ENCODE data around the gene RAB25. TPM values are rescaled to one million over a fixed set of nuclear protein-coding genes. Genes with fewer than 3 reads are reported as not detected.
A peak's percentile ranks its signal among the peaks of the same experiment; 100 is the strongest.

Gene RAB25
- total and polyA plus RNA-seq, 2 of the 13 experiments (the other 11 are each of a cell fraction or from before 2014, with no cell fraction given) = 0.20 to 0.22 TPM

DNA sequence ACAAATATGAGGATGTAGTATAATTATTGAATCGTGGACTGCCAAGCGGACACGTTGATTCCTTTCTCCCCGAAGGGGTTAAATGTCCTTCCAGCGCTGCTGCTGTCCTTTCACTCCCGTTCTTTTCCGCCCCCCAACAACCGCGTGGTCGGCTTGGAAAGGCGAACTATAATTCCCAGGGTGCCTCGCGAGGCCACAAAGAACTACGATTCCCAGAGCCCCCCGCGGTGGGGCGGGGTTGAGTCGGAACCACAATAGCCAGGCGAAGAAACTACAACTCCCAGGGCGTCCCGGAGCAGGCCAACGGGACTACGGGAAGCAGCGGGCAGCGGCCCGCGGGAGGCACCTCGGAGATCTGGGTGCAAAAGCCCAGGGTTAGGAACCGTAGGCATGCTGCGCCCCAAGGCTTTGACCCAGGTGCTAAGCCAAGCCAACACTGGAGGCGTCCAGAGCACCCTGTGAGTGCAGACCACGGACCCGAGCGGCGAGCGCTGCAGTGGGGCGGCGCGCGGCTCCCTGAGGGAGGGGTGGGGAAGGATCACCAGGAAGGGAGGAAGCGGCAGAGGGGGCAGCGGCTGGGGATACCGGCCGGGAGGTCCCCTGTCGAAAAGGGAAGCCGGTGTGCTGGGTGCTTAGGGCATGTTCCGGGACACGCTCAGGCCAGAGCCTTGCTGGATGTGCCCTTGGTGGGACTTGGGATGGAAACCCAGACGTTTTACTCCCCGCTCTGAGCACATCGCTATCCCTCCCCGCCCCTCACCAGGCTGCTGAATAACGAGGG is 6.3 kb upstream of the RAB25 start, which contains the start of gene LAMTOR2 (continued):
- TF ChIP-seq ETV5 (CRISPR knock-in tag; IDR thresholded peaks at IDR 0.05; ENCODE audit: borderline replicate concordance) = peak; percentile 59
- no peak for TF ChIP-seq ZHX1 (CRISPR knock-in tag; IDR thresholded peaks at IDR 0.05; ENCODE audit: low read depth)
- TF ChIP-seq TARDBP (CRISPR knock-in tag; IDR thresholded peaks at IDR 0.05) = peak; percentile 75
- peak in 1 of 2 experiments; percentile 68; a peak in 2 of 4 replicates for TF ChIP-seq KLF16 (CRISPR knock-in tag; IDR thresholded peaks at IDR 0.05)
- no peak for TF ChIP-seq RFXANK (CRISPR knock-in tag; IDR thresholded peaks at IDR 0.05)
- TF ChIP-seq, protein P1, sequence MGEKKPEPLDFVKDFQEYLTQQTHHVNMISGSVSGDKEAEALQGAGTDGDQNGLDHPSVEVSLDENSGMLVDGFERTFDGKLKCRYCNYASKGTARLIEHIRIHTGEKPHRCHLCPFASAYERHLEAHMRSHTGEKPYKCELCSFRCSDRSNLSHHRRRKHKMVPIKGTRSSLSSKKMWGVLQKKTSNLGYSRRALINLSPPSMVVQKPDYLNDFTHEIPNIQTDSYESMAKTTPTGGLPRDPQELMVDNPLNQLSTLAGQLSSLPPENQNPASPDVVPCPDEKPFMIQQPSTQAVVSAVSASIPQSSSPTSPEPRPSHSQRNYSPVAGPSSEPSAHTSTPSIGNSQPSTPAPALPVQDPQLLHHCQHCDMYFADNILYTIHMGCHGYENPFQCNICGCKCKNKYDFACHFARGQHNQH (CRISPR knock-in tag; IDR thresholded peaks at IDR 0.05) = peak; percentile 77; the same call in 1 of the 2 replicates
- TF ChIP-seq MXI1 (IDR thresholded peaks at IDR 0.05; ENCODE audit: borderline replicate concordance, low read depth, low read length) = peak; percentile 96; the same call in 2 of the 3 replicates
- no peak for TF ChIP-seq AGO1 (IDR thresholded peaks at IDR 0.05; ENCODE audit: low read depth, low read length, poor library complexity, severe bottlenecking)
- no peak for TF ChIP-seq ZNF891 (CRISPR knock-in tag; IDR thresholded peaks at IDR 0.05)
- no peak for TF ChIP-seq GPN1 (CRISPR knock-in tag; IDR thresholded peaks at IDR 0.05; ENCODE audit: borderline replicate concordance)
- no peak for TF ChIP-seq NFE2 (CRISPR knock-in tag; IDR thresholded peaks at IDR 0.05)
- no peak for TF ChIP-seq MBD4 (IDR thresholded peaks at IDR 0.05; ENCODE audit: borderline replicate concordance, low read length)
- TF ChIP-seq, protein P2, sequence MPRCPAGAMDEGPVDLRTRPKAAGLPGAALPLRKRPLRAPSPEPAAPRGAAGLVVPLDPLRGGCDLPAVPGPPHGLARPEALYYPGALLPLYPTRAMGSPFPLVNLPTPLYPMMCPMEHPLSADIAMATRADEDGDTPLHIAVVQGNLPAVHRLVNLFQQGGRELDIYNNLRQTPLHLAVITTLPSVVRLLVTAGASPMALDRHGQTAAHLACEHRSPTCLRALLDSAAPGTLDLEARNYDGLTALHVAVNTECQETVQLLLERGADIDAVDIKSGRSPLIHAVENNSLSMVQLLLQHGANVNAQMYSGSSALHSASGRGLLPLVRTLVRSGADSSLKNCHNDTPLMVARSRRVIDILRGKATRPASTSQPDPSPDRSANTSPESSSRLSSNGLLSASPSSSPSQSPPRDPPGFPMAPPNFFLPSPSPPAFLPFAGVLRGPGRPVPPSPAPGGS (CRISPR knock-in tag; IDR thresholded peaks at IDR 0.05) = peak; percentile 64; the same call in 1 of the 2 replicates
- peak; percentile 40; the same call in 1 of the 2 replicates for TF ChIP-seq ZNF776 (CRISPR knock-in tag; IDR thresholded peaks at IDR 0.05)
- TF ChIP-seq, protein P3, sequence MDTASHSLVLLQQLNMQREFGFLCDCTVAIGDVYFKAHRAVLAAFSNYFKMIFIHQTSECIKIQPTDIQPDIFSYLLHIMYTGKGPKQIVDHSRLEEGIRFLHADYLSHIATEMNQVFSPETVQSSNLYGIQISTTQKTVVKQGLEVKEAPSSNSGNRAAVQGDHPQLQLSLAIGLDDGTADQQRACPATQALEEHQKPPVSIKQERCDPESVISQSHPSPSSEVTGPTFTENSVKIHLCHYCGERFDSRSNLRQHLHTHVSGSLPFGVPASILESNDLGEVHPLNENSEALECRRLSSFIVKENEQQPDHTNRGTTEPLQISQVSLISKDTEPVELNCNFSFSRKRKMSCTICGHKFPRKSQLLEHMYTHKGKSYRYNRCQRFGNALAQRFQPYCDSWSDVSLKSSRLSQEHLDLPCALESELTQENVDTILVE (CRISPR knock-in tag; IDR thresholded peaks at IDR 0.05) = peak; percentile 83
- TF ChIP-seq BHLHE40 (IDR thresholded peaks at IDR 0.05; ENCODE audit: low read length) = no peak
